Sigmoid colon (tissue), 4 donors: ENCODE measurements around the gene MCTP1.

Experiments used
- CTCF ChIP-seq, 4 experiments: fragments of 450-650 bp in 3 of 4; fragments of 200-600 bp in 1 of 4; IDR thresholded peaks; one replicate each; pipeline ENCODE4 v1.5.1; 2016 to 2019; ENCODE audit warnings: antibody characterized with exemption in 4 of 4, mild to moderate bottlenecking in 3 of 4, moderate library complexity in 2 of 4
- EP300 ChIP-seq, 4 donors: sonication (generic); formaldehyde crosslinking; IDR thresholded peaks; one replicate each; pipeline ENCODE4 v1.6.1; 2017; ENCODE audit warnings: antibody characterized with exemption in 4 of 4
- POLR2A ChIP-seq, 2 donors: fragments of 450-650 bp; IDR thresholded peaks; one replicate each; pipeline ENCODE4 v1.6.1; 2016; ENCODE audit warnings: antibody characterized with exemption in 2 of 2, mild to moderate bottlenecking in 2 of 2, moderate library complexity in 2 of 2
- POLR2AphosphoS5 ChIP-seq, 4 donors: sonication (generic); formaldehyde crosslinking; IDR thresholded peaks; one replicate each; pipeline ENCODE4 v1.6.1; 2017; ENCODE audit warnings: antibody characterized with exemption in 4 of 4

- TF ChIP-seq CTCF (IDR thresholded peaks at IDR 0.05) (no peak), POLR2A (IDR thresholded peaks at IDR 0.05) (no peak), POLR2AphosphoS5 (IDR thresholded peaks at IDR 0.05) (no peak), EP300 (IDR thresholded peaks at IDR 0.05) (no peak)
Measured at GRCh38 chr5:94744906-94745305, 540.0 kb downstream of the MCTP1 start.
